ENCODE results near the gene TDRD15.

GRCh38 chr2:21142149-21142548 is 18.4 kb downstream of the TDRD15 start:
- no peak for TF ChIP-seq CTCF (IDR thresholded peaks at IDR 0.05)
- no peak for TF ChIP-seq POLR2A (IDR thresholded peaks at IDR 0.05)

Measured in body of pancreas (tissue), 4 donors.